ENCODE results near the gene UBE2H. TPM values are rescaled to one million over a fixed set of nuclear protein-coding genes. Genes with fewer than 3 reads are reported as not detected.
"Not testable (repeated sequence)": the region's sequence is repeated elsewhere in the genome, so short reads cannot be mapped to it uniquely, and the experiment has no call there.

The UBE2H gene
- total RNA-seq, 4 donors from 2014 or later, result 57.2 to 92.6 (median 85.7) TPM

- DNase-seq (ENCODE audit: low spot score) (no peak), ATAC-seq (ENCODE audit: low FRiP score) (peak; percentile 20)
- TF ChIP-seq, protein P1, sequence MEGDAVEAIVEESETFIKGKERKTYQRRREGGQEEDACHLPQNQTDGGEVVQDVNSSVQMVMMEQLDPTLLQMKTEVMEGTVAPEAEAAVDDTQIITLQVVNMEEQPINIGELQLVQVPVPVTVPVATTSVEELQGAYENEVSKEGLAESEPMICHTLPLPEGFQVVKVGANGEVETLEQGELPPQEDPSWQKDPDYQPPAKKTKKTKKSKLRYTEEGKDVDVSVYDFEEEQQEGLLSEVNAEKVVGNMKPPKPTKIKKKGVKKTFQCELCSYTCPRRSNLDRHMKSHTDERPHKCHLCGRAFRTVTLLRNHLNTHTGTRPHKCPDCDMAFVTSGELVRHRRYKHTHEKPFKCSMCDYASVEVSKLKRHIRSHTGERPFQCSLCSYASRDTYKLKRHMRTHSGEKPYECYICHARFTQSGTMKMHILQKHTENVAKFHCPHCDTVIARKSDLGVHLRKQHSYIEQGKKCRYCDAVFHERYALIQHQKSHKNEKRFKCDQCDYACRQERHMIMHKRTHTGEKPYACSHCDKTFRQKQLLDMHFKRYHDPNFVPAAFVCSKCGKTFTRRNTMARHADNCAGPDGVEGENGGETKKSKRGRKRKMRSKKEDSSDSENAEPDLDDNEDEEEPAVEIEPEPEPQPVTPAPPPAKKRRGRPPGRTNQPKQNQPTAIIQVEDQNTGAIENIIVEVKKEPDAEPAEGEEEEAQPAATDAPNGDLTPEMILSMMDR (IDR thresholded peaks at IDR 0.05), result no peak
Measured at GRCh38 chr7:129824291-129825208, 128.2 kb downstream of the UBE2H start.

GRCh38 chr7:129823143-129823542 lies 129.6 kb downstream of the UBE2H start:
- ATAC-seq (ENCODE audit: low FRiP score); DNase-seq (ENCODE audit: low spot score): not testable (repeated sequence)

GRCh38 chr7:129821476-129821875 lies 131.3 kb downstream of the UBE2H start:
- ATAC-seq (ENCODE audit: low FRiP score) (no peak), DNase-seq (ENCODE audit: low spot score) (no peak)
- TF ChIP-seq, protein P1 (IDR thresholded peaks at IDR 0.05), result no peak

DNA sequence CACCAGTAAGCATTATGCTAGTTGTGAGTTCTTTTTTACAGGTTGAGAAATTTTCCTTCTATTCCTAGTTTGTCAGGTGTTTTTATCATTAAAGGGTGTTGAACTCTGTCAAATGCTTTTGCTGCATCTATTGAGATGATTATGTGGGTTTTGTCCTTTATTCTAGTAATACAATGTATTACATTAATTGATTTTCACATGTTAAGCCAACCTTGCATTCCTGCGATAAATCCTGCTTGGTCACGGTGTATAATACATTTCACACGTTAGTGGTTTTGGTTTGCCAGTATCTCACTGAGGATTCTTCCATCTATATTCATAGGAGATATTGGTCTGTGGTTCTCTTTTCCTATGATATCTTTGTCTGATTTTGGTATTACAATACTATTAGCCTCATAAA lies 136.0 kb downstream of the UBE2H start:
- ATAC-seq (ENCODE audit: low FRiP score) (no peak), DNase-seq (ENCODE audit: low spot score) (no peak)
- TF ChIP-seq, protein P1 (IDR thresholded peaks at IDR 0.05), result no peak

- TF ChIP-seq, protein P1 (IDR thresholded peaks at IDR 0.05), result no peak
- DNase-seq (ENCODE audit: low spot score) (no peak), ATAC-seq (ENCODE audit: low FRiP score) (no peak)
Measured at GRCh38 chr7:129807863-129808262, 144.9 kb downstream of the UBE2H start.

DNA sequence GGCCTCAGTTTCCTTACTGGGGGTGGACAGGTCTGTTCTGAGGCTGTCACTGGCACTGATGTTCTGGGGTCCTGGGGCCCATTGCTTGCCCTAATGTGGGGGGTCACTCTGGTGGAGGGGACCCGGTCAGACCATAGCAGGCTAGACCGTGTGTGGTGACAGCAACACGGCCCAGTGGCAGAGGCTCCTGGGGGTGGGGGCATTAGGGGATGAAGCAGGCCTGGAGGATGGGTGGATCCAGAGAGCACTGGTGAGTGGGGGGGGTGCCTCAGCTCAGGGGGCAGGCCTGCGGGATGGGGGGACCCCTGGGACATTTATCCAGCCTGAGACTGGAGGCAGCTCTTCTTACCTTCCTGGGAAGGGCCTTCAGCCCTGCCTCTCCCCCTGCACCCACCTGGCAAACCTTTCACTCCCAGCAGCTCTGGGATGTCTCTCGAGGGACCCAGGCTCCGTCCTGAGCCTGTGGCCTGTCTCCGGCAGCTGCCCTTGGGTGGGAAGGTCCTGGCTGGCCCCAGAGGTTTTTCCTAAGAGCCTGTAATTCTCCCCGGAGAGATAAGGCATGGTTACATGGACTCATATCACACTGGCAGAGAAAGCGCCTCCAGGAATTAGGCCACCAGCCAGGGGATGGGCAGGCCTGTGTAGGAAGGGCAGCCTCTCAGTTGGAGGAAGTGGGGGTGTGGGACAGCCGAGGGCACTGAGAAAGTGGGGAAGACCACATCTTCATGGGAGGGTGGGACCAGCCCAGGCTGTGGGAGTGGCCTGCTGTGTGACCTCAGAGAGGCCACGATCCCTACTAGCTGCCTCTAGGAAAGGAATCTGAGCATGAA lies 147.7 kb downstream of the UBE2H start:
- peak; percentile 51 for ATAC-seq (ENCODE audit: low FRiP score)
- no peak for DNase-seq (ENCODE audit: low spot score)
- TF ChIP-seq, protein P1 (IDR thresholded peaks at IDR 0.05), result no peak

- ATAC-seq (ENCODE audit: low FRiP score) (no peak), DNase-seq (ENCODE audit: low spot score) (no peak)
- TF ChIP-seq, protein P1 (IDR thresholded peaks at IDR 0.05), result no peak
Measured at GRCh38 chr7:129804111-129804889, 148.5 kb downstream of the UBE2H start.

Data from omental fat pad (tissue), 4 donors.